ENCODE measurements around the gene MACF1.

The MACF1 gene

GRCh38 chr1:39360731-39361130 is 156.2 kb downstream of the MACF1 start:
- no peak for DNase-seq

- no peak for DNase-seq
These were observed 157.0 kb downstream of the MACF1 start for GRCh38 chr1:39361446-39361845.

GRCh38 chr1:39363267-39363666 is 158.8 kb downstream of the MACF1 start:
- no peak for DNase-seq

- DNase-seq: no peak
These were observed 163.6 kb downstream of the MACF1 start for GRCh38 chr1:39368045-39368444.

GRCh38 chr1:39369565-39369964 is 165.1 kb downstream of the MACF1 start:
- DNase-seq: no peak

GRCh38 chr1:39370602-39371001 is 166.1 kb downstream of the MACF1 start:
- DNase-seq: no peak

GRCh38 chr1:39372105-39372504 is 167.6 kb downstream of the MACF1 start:
- no peak for DNase-seq

- no peak for DNase-seq
These were observed 172.2 kb downstream of the MACF1 start for GRCh38 chr1:39376656-39377055.

- DNase-seq: peak; percentile 95
These were observed 173.9 kb downstream of the MACF1 start for GRCh38 chr1:39378377-39378776.

GRCh38 chr1:39379187-39379586 is 174.7 kb downstream of the MACF1 start:
- no peak for DNase-seq

- DNase-seq: no peak
These were observed 175.5 kb downstream of the MACF1 start for GRCh38 chr1:39380036-39380435.

- DNase-seq: no peak
These were observed 177.3 kb downstream of the MACF1 start for GRCh38 chr1:39381839-39382238.

GRCh38 chr1:39384305-39384704 is 179.8 kb downstream of the MACF1 start:
- DNase-seq: no peak

- no peak for DNase-seq
These were observed 180.8 kb downstream of the MACF1 start for GRCh38 chr1:39385067-39385988.

- no peak for DNase-seq
These were observed 182.5 kb downstream of the MACF1 start for GRCh38 chr1:39386997-39387396.

- no peak for DNase-seq
These were observed 183.0 kb downstream of the MACF1 start for GRCh38 chr1:39387452-39387851.

GRCh38 chr1:39391691-39392679 is 187.5 kb downstream of the MACF1 start:
- DNase-seq: no peak

GRCh38 chr1:39392851-39393573 is 188.5 kb downstream of the MACF1 start:
- DNase-seq: no peak

- DNase-seq: no peak
These were observed 189.2 kb downstream of the MACF1 start for GRCh38 chr1:39393645-39394044.

GRCh38 chr1:39394059-39394458 is 189.6 kb downstream of the MACF1 start:
- no peak for DNase-seq

GRCh38 chr1:39394598-39394997 is 190.1 kb downstream of the MACF1 start:
- DNase-seq: no peak

GRCh38 chr1:39395357-39395831 is 190.9 kb downstream of the MACF1 start:
- no peak for DNase-seq

GRCh38 chr1:39396671-39397070 is 192.2 kb downstream of the MACF1 start:
- no peak for DNase-seq

Measured in NCI-H748 treated with DMSO at 0.1 percent for 48 hours (cell line).